Tibial nerve (tissue), 3 donors: ENCODE data around the gene SYNGAP1.

Source experiments
- CTCF ChIP-seq, 5 experiments: fragments of 200-600 bp in 3 of 5; fragments of 450-650 bp in 2 of 5; sonication (generic) in 3 of 5; IDR thresholded peaks; one replicate each; pipeline ENCODE4 v1.5.1; 2016 to 2019; ENCODE audit warnings: antibody characterized with exemption in 5 of 5, mild to moderate bottlenecking in 3 of 5, moderate library complexity in 2 of 5
- POLR2A ChIP-seq, 2 donors: fragments of 450-650 bp; IDR thresholded peaks; one replicate each; pipeline ENCODE4 v1.6.1; 2017; ENCODE audit warnings: antibody characterized with exemption in 2 of 2, mild to moderate bottlenecking in 2 of 2, moderate library complexity in 2 of 2

- no peak for TF ChIP-seq CTCF (IDR thresholded peaks at IDR 0.05)
- TF ChIP-seq POLR2A (IDR thresholded peaks at IDR 0.05): no peak
These were observed 39.4 kb downstream of the SYNGAP1 start for GRCh38 chr6:33459226-33459625.
